HuH-7.5 (cell line): Measurements from ENCODE around the gene PAMR1.

Source experiments
- DNase-seq: peaks from one replicate; pipeline ENCODE4 v3.0.0; 2011; ENCODE audit warnings: low spot score

PAMR1 gene

GRCh38 chr11:35494957-35495490, 30.4 kb downstream of the PAMR1 start:
- no peak for DNase-seq

DNA sequence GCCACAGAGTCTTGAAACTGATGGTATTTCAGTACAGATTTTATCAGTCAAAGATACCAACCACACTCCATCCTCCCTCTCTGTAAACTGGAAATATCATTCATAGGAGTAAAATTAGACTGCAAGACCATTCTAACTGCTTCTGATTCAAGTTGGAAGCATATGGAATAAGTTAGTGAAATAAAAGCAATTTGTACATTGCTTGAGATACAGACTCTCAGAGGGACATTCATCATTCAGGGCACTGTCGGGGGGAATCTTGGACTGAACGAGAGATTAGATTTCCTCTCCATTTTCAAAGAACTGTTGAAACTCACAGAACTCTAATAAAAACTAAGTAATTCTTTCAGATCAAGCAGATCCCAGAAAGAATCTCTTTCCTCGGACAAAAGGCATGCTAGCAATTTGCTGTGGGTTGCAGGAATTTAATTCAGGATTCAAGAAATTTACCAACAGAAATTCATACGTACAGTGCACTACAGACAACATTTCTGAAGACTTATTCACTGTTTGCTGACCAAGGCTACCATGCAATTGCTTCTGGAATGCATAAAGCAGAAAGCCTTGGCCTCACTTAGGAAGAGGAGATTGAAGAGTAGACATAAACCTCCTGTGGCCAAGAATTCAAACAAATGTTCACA, 34.1 kb downstream of the PAMR1 start:
- no peak for DNase-seq

- no peak for DNase-seq
These were observed 37.3 kb downstream of the PAMR1 start for GRCh38 chr11:35488117-35488516.

DNA sequence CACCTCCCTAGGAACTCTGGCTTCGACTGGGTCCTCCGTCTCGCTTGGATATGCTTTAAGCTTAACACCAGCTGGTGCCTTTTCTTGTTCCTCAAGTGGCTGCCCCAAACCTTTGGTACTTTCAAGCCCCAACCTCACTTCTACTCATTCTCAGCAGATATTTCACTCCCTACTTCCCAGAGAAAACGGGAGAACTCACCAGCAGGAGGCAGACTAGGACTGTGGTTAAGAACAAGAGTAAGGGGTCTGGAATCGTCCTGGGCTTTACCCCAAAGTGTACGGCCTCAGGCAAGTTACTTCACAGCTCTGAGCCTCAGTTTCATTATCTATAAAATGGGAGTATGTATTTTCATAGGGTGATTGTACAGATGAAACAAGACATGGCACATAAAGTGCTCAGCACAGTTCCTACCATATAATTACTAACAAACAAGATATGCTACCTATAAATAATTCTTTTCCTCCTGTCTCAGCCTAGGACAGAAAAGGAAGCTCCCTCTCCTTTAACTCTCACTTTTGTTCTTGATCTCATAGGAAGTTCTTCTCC, 37.8 kb downstream of the PAMR1 start:
- DNase-seq: no peak

DNA sequence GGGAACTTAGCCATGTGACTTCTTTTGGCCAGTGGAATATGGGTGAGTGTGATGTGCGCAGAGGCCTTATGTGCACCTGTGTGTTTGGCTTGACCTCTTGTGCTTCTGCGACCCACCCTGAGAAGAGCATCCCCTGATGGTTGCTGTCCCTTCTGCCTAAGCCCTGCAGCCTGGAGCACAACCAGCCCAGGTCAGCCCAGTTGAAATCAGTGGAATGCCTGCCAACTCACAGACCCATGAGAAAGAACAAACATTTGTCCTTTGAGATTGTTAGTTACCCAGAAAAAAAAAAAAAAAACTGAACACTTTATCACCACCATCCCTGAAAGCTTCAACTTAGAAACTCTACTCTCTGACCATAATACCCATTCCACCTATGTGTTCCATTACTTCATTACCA, 38.5 kb downstream of the PAMR1 start:
- no peak for DNase-seq

- no peak for DNase-seq
These were observed 39.0 kb downstream of the PAMR1 start for GRCh38 chr11:35486446-35486845.

GRCh38 chr11:35485656-35486322, 39.6 kb downstream of the PAMR1 start:
- DNase-seq: peak; percentile 11

DNA sequence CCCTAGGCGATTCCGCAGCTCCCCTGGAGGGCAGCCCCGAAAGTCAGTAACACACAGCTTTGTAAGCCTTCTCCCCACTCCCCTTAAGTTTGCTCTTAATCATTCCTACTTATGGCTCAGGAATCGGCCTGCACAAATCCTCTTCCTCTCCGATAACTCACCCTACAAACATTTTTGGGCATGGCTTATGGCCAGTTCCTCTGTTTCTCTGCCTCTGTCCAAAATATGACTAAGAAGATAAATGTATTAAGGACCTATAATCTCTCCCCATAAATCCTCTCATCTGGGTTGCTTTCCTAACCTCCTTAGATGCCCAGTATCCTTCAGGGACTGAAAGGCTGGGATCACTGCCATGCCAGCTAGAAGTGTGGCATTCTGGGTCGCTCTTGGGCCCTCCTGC, 41.0 kb downstream of the PAMR1 start:
- no peak for DNase-seq

GRCh38 chr11:35483131-35483820, 42.1 kb downstream of the PAMR1 start:
- DNase-seq: no peak

GRCh38 chr11:35479731-35480130, 45.7 kb downstream of the PAMR1 start:
- no peak for DNase-seq

DNA sequence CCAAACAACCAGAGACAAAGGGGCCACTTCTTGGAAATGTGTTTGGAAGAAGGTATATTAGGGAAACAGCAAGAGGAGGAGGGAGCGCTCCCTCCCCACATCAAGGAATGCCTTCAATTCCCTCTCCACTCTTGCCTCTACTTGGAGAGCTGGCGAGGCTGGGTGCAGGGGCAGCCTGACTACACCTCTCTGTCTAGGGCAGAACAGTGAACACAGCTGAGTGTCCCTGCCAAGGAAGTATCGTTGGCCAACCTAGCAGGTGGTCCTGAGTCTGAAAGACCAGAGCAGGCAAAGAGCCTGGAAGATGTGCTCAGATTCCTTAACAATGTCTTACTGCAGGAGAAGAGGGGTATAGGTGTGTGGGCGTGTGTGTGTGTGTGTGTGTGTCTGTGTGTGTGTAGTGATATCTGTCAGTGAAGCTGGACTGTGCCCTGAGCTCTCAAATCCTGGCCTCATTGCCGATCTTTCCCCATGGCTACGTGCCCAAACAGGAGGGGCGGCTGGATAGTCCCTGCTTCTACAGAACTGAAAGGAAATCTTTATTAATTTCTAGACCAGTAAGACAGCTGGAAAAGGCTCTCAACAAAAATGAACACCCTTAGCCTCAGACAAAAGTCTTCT, 46.8 kb downstream of the PAMR1 start:
- no peak for DNase-seq

- no peak for DNase-seq
These were observed 47.5 kb downstream of the PAMR1 start for GRCh38 chr11:35477901-35478300.

- no peak for DNase-seq
These were observed 50.7 kb downstream of the PAMR1 start for GRCh38 chr11:35474688-35475087.

DNA sequence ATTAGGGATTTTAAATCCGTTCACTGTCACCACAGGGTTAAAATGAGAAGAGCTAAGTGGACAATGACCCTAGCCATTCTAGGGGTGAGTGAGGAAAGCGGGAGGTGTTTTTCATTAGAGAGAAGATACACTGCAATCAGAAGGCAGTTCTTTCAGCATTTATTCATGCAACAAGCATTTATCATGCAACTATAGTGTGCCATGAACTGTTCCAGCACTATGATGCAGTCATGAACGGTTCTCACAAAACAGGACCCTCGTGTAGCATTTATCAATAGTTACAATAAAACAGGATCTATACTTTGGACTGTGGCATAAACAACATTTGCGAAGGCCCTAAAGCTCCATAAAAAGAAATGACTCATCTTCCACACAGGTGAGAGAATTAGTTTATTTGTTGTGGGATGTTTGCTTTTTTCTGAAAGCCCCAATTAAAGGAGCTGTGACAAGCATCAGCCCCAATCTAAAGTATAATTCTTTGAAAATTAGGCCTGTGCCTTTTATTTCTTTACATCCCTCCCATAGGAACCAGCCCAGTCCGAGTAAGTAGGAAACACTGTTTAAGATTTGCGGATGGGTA, 51.5 kb downstream of the PAMR1 start:
- DNase-seq: no peak

- DNase-seq: no peak
These were observed 54.8 kb downstream of the PAMR1 start for GRCh38 chr11:35470616-35471015.

GRCh38 chr11:35466058-35466457, 59.4 kb downstream of the PAMR1 start:
- no peak for DNase-seq

DNA sequence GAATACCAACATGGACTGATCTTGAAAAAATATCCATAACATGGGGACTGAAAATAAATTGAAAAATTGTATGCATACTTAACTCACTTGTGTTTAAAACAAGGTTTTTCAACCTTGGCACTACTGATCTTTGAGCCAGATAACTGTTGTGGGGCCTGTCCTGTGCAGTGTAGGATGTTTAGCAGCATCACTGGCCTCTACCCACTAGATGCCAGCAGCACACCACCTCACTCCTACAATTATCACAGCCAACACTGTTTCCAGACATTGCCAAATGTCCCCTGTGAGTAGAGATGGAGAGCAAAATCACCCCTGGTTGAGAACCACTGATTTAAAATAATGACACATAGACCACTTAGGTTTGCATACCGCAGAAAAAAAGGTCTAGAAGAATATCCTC, 61.1 kb downstream of the PAMR1 start:
- no peak for DNase-seq

DNA sequence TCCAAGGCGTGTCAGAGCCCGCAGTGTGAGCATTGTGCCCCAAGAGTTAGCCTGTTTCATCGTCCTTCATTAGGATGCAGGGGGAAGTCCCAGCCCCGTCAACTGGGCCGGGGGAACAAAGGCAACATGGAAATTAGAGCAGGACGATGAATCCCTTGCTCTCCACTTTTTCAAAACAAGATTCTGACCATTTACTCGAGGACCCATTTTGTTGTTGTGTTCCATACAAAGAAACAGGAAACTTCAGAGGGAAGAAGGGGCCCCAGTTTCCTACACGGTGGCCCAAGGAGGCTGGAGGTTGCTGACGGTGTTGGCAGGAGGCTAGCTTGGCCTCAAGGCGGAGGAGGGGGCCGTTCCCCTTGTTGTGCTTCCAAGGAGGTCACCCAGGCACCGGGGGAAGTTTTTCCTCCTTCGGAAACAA, 62.1 kb downstream of the PAMR1 start:
- no peak for DNase-seq

- DNase-seq: no peak
These were observed 63.4 kb downstream of the PAMR1 start for GRCh38 chr11:35461917-35462538.

GRCh38 chr11:35459489-35459888, 65.9 kb downstream of the PAMR1 start:
- no peak for DNase-seq

GRCh38 chr11:35458846-35459245, 66.6 kb downstream of the PAMR1 start:
- no peak for DNase-seq

- no peak for DNase-seq
These were observed 71.1 kb downstream of the PAMR1 start for GRCh38 chr11:35454362-35454761.
